Measurements from ENCODE around the gene AIG1. TPM values are rescaled to one million over a fixed set of nuclear protein-coding genes. Genes with fewer than 3 reads are reported as not detected.
"Not testable (repeated sequence)": the region's sequence is repeated elsewhere in the genome, so short reads cannot be mapped to it uniquely, and the experiment has no call there.

The AIG1 gene
- total RNA-seq, 1 donor from 2014 or later = 37.1 TPM

DNA sequence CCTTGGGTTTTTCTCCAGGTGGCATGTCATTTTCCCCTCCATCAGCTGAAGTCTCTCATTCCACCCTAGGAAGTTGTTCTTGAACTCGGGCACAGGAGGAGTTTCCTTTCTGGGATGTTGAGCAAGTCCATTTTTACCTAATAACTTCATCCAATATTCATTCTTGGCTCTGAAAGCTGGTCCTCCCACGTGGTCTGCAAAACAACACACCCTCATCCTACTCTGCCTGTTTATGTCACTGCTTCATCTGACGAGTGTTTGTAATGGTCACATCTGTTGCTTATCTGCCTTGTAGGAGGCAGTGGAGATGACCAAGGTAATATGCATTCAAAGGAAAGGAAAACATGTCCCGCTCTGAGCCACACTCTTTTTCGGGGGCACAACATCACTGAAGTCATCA, 41.7 kb upstream of the AIG1 start:
- H3K4me3 Mint-ChIP-seq = no peak overlapping the region
- no peak overlapping the region for H3K9ac ChIP-seq
- no peak overlapping the region for H3K27ac ChIP-seq
- no peaks in the 10 kb centered on the region for H3K4me1 Mint-ChIP-seq
- no peak overlapping the region for H3K27ac Mint-ChIP-seq
- no peaks in the 10 kb centered on the region for H3K9me3 ChIP-seq (ENCODE audit: low read depth)
- H3K36me3 Mint-ChIP-seq = no peaks in the 10 kb centered on the region
- TF ChIP-seq EZH2 (IDR thresholded peaks at IDR 0.05) = no peak
- TF ChIP-seq EZH2phosphoT487 (IDR thresholded peaks at IDR 0.05) = no peak
- no peak for TF ChIP-seq CTCF (IDR thresholded peaks at IDR 0.05)
- H3K79me2 ChIP-seq (ENCODE audit: low read depth) = no peaks in the 10 kb centered on the region
- no peaks in the 10 kb centered on the region for H3K27me3 Mint-ChIP-seq (ENCODE audit: insufficient read depth, low read depth)
- no peak for DNase-seq (ENCODE audit: low spot score)
- no peaks in the 10 kb centered on the region for H3K27me3 ChIP-seq
- no peaks in the 10 kb centered on the region for H3F3A ChIP-seq (ENCODE audit: low read depth)
- no peaks in the 10 kb centered on the region for H4K20me1 ChIP-seq (ENCODE audit: low read depth)
- no peak overlapping the region for H3K4me3 ChIP-seq
- H3K9me3 Mint-ChIP-seq = no peaks in the 10 kb centered on the region
- no peak overlapping the region for H3K4me2 ChIP-seq
- no peaks in the 10 kb centered on the region for H3K36me3 ChIP-seq
- H2AFZ ChIP-seq (replicated peaks) = no peak overlapping the region
- no peaks in the 10 kb centered on the region for H3K4me1 ChIP-seq

GRCh38 chr6:143020862-143021261, 39.8 kb upstream of the AIG1 start:
- not testable (repeated sequence) for H3K79me2 ChIP-seq (ENCODE audit: low read depth); H4K20me1 ChIP-seq (ENCODE audit: low read depth); H3F3A ChIP-seq (ENCODE audit: low read depth); H3K9me3 Mint-ChIP-seq; H3K27me3 Mint-ChIP-seq (ENCODE audit: insufficient read depth, low read depth); H3K4me1 ChIP-seq; H3K4me3 Mint-ChIP-seq; H3K4me3 ChIP-seq; H3K27ac Mint-ChIP-seq; H3K4me1 Mint-ChIP-seq; H3K27ac ChIP-seq; H3K9ac ChIP-seq; H3K27me3 ChIP-seq; H3K36me3 ChIP-seq; DNase-seq (ENCODE audit: low spot score); H3K36me3 Mint-ChIP-seq; H3K4me2 ChIP-seq; H2AFZ ChIP-seq (replicated peaks); H3K9me3 ChIP-seq (ENCODE audit: low read depth)

- Histone ChIP-seq H3K27me3 (no peaks in the 10 kb centered on the region), H3K4me2 (no peak overlapping the region), H4K20me1 (ENCODE audit: low read depth) (no peaks in the 10 kb centered on the region), H3K9ac (no peak overlapping the region), H3K4me3 (no peak overlapping the region), H3K4me1 (no peaks in the 10 kb centered on the region), H3K36me3 (no peaks in the 10 kb centered on the region), H3K9me3 (ENCODE audit: low read depth) (no peaks in the 10 kb centered on the region), H3K27ac (no peak overlapping the region), H2AFZ (replicated peaks) (no peak overlapping the region), H3K79me2 (ENCODE audit: low read depth) (no peaks in the 10 kb centered on the region), H3F3A (ENCODE audit: low read depth) (no peaks in the 10 kb centered on the region)
- Mint-ChIP-seq H3K27ac (no peak overlapping the region), H3K4me1 (no peaks in the 10 kb centered on the region), H3K36me3 (no peaks in the 10 kb centered on the region), H3K9me3 (no peaks in the 10 kb centered on the region), H3K27me3 (ENCODE audit: insufficient read depth, low read depth) (peaks cover 2% of the 10 kb centered on the region), H3K4me3 (no peak overlapping the region)
- no peak for TF ChIP-seq CTCF (IDR thresholded peaks at IDR 0.05)
- no peak for TF ChIP-seq EZH2phosphoT487 (IDR thresholded peaks at IDR 0.05)
- no peak for TF ChIP-seq EZH2 (IDR thresholded peaks at IDR 0.05)
- DNase-seq (ENCODE audit: low spot score) = no peak
Observed at GRCh38 chr6:143021543-143021942, 39.1 kb upstream of the AIG1 start.

GRCh38 chr6:143022587-143022986, 38.1 kb upstream of the AIG1 start:
- Histone ChIP-seq H3K4me2 (no peak overlapping the region), H3K27ac (no peak overlapping the region), H3K9ac (no peak overlapping the region), H2AFZ (replicated peaks) (no peak overlapping the region), H3K36me3 (no peaks in the 10 kb centered on the region), H4K20me1 (ENCODE audit: low read depth) (no peaks in the 10 kb centered on the region), H3K27me3 (no peaks in the 10 kb centered on the region), H3K79me2 (ENCODE audit: low read depth) (no peaks in the 10 kb centered on the region), H3F3A (ENCODE audit: low read depth) (no peaks in the 10 kb centered on the region), H3K4me3 (no peak overlapping the region), H3K9me3 (ENCODE audit: low read depth) (no peaks in the 10 kb centered on the region), H3K4me1 (no peaks in the 10 kb centered on the region)
- peaks cover 2% of the 10 kb centered on the region for H3K27me3 Mint-ChIP-seq (ENCODE audit: insufficient read depth, low read depth)
- no peaks in the 10 kb centered on the region for H3K9me3 Mint-ChIP-seq
- H3K27ac Mint-ChIP-seq = no peak overlapping the region
- no peaks in the 10 kb centered on the region for H3K36me3 Mint-ChIP-seq
- TF ChIP-seq EZH2phosphoT487 (IDR thresholded peaks at IDR 0.05) = no peak
- TF ChIP-seq EZH2 (IDR thresholded peaks at IDR 0.05) = no peak
- TF ChIP-seq CTCF (IDR thresholded peaks at IDR 0.05) = no peak
- H3K4me3 Mint-ChIP-seq = no peak overlapping the region
- H3K4me1 Mint-ChIP-seq = no peaks in the 10 kb centered on the region
- DNase-seq (ENCODE audit: low spot score) = no peak
